Stimulated activated CD8-positive, alpha-beta memory T cell treated with anti-CD3 and anti-CD28 coated beads, Interleukin-4, amount 100 ng/mL, for 4 hours (primary cell): Measurements from ENCODE around the gene FIZ1.
A peak's percentile ranks its signal among the peaks of the same experiment; 100 is the strongest.

Experiments used
- DNase-seq, 2 donors: peaks; one replicate each; pipeline ENCODE4 v3.0.0-alpha.2; 2020; ENCODE audit warnings: low read depth in 2 of 2, low spot score in 1 of 2

FIZ1 gene, protein sequence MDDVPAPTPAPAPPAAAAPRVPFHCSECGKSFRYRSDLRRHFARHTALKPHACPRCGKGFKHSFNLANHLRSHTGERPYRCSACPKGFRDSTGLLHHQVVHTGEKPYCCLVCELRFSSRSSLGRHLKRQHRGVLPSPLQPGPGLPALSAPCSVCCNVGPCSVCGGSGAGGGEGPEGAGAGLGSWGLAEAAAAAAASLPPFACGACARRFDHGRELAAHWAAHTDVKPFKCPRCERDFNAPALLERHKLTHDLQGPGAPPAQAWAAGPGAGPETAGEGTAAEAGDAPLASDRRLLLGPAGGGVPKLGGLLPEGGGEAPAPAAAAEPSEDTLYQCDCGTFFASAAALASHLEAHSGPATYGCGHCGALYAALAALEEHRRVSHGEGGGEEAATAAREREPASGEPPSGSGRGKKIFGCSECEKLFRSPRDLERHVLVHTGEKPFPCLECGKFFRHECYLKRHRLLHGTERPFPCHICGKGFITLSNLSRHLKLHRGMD

DNA sequence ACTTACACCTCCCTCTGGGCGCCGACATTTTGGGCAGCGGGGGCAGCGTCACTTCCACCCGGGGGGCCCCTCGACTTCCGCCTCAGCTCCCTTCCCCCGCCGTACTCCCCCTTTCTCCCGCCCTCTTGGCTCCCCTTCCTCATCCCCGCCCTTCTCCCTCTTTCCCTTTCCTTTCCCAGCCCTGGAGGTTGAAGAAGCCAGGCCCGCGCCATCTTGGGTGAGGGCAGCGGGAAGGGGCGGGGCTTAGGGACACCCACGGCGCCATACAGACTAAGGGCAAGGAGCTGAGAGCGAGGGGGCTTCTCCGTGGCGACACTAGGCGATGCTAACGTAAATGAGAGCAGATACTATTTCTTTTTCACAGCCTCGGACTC lies at the start of gene FIZ1:
Gene FIZ1, minus strand, starts transcription at position 50 of the 374 bp plus-strand sequence. CDS start 1,652 bp downstream, outside the sequence.
- peak; percentile 89 to 92 for DNase-seq

GRCh38 chr19:55648585-55649267 lies 49.4 kb upstream of the FIZ1 start:
- DNase-seq: no peak

DNA sequence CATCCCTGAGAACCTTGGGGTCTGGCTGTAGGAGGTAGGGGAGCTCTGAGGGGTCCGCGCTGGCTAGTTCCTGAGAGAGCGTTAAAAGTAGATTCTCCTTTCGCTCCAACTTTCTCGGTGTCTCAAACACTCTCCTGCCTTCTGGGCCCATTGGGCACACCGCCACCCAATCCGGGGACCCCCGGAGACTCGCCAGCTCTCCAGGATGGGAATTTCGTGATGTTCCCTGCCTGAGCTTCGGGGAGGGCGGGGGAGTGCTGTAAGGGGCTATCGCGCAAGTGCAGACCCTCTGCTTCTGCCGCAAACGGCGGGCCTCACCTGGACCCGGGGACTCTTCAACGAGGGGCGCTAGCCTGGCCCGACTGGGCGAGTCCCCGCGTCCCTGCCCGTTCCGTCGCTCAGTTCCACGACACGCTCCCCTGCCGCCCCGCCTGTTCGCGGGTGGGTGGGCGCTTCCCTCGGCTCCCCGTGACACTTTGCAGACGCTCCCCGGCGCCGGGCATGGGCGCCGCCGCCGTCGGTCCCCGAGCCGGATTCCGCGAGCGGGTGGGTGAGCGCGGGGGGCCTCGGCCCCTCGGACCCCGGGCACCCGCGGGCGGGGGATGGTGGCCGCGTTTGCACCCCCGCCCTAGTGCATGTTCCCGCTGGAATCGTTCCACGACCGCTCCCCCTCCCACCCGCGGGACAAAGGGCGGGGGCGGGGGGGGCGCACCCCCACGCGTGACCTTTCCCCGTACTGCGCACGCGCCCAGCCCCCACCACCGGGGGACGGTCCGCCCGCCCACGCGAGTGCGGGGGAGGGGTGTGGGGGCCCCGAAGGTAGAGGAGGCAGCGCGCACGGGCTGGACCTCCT lies 48.6 kb upstream of the FIZ1 start, which contains the start of gene CCDC106:
Gene CCDC106, plus strand, starts transcription at position 481 of the 853 bp plus-strand sequence. CDS start 835 bp downstream, outside the sequence.
- DNase-seq: no peak

- no peak for DNase-seq
Observed at GRCh38 chr19:55646889-55647731, 47.8 kb upstream of the FIZ1 start.

GRCh38 chr19:55645512-55645881 lies 46.2 kb upstream of the FIZ1 start:
- DNase-seq: no peak

DNA sequence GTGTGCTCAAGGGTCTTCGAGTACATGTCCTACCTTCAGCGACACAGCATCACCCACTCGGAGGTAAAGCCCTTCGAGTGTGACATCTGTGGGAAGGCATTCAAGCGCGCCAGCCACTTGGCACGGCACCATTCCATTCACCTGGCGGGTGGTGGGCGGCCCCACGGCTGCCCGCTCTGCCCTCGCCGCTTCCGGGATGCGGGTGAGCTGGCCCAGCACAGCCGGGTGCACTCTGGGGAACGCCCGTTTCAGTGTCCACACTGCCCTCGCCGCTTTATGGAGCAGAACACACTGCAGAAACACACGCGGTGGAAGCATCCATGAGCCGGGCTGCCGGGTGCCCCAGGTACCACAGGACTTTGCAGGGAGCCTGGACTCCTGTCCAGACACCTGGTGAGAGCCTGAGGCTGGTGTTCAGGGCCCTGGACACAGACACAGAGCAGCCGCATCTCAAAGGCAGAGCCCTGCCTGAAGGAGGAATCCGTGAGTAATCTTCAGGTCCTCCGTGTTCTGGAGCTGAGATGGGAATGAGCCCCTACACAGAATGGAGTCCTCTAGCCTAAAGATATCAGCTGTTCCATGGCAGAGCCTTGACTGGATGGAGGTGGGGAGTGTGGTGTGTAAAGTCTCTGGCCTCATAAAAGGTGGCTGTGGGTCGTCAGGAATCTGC lies 45.7 kb upstream of the FIZ1 start:
- no peak for DNase-seq

DNA sequence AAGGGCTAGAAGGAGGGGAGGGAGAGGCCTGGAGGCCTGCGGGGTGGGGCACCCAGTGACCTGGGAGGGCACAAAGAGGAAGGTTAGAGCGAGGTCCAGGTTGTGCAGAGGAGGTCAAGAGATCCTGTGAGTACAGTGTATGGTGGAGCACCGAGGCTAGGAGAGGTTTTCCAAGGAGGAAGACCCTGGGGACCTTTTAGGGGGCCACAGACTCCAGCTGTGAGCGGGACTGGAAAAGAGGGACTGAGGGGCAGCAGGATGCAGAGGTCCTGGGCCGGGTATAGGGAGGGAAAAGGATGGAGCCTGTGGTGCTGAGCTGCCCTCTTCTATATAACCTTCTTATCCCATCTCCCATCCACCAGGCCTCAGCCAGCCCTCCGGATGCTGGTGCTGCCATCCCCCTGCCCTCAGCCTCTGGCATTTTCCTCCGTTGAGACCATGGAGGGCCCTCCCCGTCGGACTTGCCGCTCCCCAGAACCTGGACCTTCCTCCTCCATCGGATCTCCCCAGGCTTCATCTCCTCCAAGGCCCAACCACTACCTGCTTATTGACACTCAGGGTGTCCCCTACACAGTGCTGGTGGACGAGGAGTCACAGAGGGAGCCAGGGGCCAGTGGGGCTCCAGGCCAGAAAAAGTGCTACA lies 45.0 kb upstream of the FIZ1 start:
- no peak for DNase-seq

DNA sequence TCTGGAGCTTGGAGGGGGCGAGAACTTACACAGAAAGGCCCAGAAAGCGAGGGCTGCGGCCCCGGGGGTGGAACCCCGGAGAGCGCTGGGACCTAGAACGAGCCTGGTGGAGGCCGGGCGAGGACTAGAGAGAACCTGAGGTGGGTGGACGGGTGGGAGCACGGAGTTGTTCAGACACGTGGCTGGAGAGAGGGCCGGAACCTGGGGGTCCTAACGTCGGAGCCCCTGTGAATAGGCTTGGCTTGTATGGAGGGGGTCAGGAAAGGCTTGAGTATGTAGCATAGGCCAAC lies 44.5 kb upstream of the FIZ1 start:
- no peak for DNase-seq

GRCh38 chr19:55643003-55643886 lies 43.9 kb upstream of the FIZ1 start, which contains the start of gene ZNF581:
ZNF581 (plus strand) TSS chr19:55643649; CDS start chr19:55644572, 923 bp downstream.
- peak; percentile 61 to 67 for DNase-seq

DNA sequence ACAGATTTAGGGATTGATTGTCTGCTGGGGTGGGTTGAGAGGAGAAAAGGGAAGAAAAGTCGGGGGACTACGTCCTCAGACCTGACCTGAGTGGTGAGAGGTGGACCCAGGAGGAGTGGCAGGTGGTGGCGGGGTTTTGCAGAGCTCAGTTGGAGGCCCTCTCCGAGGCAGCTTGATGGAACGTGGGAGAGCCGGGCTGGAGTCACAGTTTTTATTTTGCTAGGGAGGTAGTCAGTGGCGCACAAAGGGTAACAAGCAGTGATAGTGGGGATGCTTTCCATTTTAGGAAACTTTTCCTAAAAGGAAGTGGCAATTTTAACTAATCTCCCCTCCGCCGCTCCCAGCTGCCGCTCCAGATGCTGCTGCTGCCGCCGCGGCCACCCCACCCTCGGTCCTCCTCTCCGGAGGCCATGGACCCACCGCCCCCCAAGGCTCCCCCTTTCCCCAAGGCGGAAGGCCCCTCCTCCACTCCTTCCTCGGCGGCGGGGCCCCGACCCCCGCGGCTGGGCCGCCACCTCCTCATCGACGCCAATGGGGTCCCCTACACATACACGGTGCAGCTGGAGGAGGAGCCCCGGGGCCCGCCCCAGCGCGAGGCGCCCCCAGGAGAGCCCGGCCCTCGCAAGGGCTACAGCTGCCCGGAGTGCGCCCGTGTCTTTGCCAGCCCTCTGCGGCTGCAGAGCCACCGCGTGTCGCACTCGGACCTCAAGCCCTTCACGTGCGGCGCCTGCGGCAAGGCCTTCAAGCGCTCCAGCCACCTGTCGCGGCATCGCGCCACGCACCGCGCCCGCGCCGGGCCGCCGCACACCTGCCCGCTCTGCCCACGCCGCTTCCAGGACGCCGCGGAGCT lies 43.1 kb upstream of the FIZ1 start:
- no peak for DNase-seq

DNA sequence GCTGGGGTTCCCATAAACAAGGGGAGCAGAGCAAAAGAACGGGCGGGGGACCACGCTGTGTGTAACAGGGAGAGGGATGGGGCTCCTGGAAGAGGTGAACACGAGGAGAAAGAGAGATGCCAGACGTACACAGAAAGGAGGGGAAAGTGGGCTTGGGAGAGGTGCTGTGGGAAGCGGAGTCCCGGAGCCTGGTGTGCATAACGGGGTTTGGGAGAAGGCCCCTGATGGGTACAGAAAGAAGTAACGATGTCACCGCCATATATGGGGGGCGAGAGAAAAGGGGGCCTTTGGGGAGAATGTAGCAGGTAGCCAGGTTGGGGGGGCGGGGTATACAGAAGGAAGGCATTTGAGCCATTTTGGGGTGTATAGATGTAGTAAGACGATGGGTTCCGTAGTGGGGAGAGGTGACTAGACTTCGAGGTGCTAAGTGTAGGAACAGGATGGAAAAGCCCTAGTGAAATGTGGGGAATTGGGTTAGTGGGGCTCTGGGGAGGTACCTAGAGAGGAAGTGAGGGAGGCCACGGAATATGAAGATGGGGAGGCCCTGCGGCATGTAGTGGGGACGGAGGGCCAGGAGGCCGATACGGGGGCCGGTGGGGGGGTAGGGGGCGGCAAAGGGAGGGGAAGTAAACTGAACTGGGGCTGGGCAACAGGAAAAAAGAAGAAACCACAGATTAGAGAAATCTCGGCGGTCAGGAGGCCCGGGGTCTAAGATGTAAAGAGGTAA lies 42.3 kb upstream of the FIZ1 start:
- DNase-seq: no peak

DNA sequence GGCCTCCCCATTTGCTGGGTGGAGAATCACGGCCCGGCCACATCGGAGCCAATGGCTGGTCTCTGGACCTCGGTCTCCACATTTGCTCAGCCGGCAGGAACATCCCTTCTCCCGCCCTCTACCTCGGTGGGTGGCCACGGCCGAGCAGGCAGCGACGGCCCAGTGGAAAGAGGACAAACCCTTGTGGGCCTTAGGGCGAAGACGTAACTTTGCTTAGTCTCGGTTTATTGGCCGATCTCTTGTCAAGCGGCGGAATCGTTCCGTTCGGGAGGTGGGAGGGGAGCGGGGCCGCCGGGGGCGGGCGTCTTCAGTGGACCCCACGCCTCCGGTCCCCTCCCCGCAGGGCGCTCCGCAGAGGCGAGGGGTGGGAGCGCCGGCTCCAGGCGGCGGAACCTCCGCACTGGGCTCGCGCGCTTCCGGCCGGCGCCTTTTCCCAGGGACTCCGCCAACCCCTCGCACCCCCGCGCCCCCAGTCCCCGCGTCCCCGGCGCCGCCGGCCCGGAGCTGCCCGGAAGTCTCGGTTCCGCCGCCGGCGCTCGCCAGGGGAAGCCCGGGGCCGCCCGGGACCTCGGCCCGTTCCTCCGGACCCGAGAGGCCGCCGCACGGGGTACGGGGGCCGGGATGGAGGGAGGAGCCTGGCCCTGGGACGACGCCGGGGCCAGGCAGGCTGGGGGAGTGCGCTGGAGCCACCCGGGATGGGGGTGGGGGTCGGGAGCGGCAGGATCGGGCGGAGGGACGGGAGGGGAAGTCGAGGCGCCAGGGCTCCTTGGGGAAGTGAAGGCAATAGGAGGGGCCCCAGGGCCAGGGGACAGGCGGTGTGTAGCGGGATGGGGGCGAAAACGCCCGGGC lies 41.5 kb upstream of the FIZ1 start, which contains the start of gene ZNF580:
Gene ZNF580, plus strand, starts transcription at position 426 of the 849 bp plus-strand sequence. CDS start 1,507 bp downstream, outside the sequence.
- no peak for DNase-seq

- DNase-seq: no peak
Observed at GRCh38 chr19:55640043-55640576, 40.8 kb upstream of the FIZ1 start.

DNA sequence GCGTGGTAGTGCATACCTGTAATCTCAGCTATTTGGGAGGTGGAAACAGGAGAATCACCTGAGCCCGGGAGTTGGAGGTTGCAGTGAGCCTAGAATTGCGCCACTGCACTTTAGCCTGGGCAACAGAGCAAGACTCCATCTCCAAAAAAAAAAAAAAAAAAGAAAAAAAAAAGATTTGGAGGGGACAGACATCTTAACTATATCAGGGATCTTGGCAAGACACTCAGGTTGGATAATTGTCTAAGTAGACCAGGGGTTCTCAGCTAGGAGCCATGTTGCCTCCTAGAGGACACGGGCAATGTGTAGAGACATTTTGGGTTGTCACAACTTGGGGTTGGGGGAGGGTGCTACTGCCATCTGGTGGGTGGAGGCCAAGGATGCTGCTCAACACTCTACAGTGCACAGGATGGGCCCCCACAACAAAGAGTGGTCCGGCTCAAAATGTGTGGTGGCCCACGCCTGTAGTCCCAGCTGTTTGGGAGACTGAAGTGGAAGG lies 39.6 kb upstream of the FIZ1 start:
- no peak for DNase-seq

- no peak for DNase-seq
Observed at GRCh38 chr19:55637534-55637933, 38.2 kb upstream of the FIZ1 start.
